K562 (cell line): Measurements from ENCODE around the gene SLC25A42. TPM values are rescaled to one million over a fixed set of nuclear protein-coding genes. Genes with fewer than 3 reads are reported as not detected.

ENCODE experiments used
- ELF4 ChIP-seq: fragments of 450-650 bp; formaldehyde crosslinking; IDR thresholded peaks from 2 replicates; pipeline ENCODE4 v1.4.0; 2022; ENCODE audit warnings: missing genetic modification characterization
- GTF2F1 ChIP-seq: IDR thresholded peaks from 2 replicates; pipeline ENCODE4 v1.6.1; 2011; ENCODE audit warnings: low read depth, low read length, improper control_type of control experiment
- HNRNPL ChIP-seq: fragments of 200-400 bp; formaldehyde crosslinking; IDR thresholded peaks from 2 replicates; pipeline ENCODE4 v1.6.1; 2017; ENCODE audit warnings: low read depth, mild to moderate bottlenecking, low read length
- MTF1 ChIP-seq: fragments of 250-450 bp; sonication (Bioruptor Pico); IDR thresholded peaks from 2 replicates; pipeline ENCODE4 v1.9.0; 2021; ENCODE audit warnings: moderate library complexity, mild to moderate bottlenecking, inconsistent platforms, borderline replicate concordance
- PHF20 ChIP-seq: fragments of 450-650 bp; IDR thresholded peaks from 2 replicates; pipeline ENCODE4 v1.6.1; 2018; ENCODE audit not compliant: partially characterized antibody
- RREB1 ChIP-seq: fragments of 250-450 bp; sonication (Bioruptor Pico); IDR thresholded peaks from 2 replicates; pipeline ENCODE4 v1.4.0; 2020
- SIN3B ChIP-seq: fragments of 450-650 bp; IDR thresholded peaks from 2 replicates; pipeline ENCODE4 v1.6.1; 2017; ENCODE audit warnings: low read depth, mild to moderate bottlenecking, moderate library complexity
- TBP ChIP-seq: optimal IDR thresholded peaks from 2 replicates; pipeline ENCODE3; 2011; ENCODE audit warnings: low read depth, low read length, improper control_type of control experiment
- ZFX ChIP-seq: sonication (generic); formaldehyde crosslinking; IDR thresholded peaks from 2 replicates; pipeline ENCODE4 v1.8.0; 2022; ENCODE audit warnings: mild to moderate bottlenecking, missing genetic modification reagents, moderate library complexity
- ZKSCAN8 ChIP-seq: fragments of 200-800 bp; sonication (Bioruptor generic); IDR thresholded peaks from 2 replicates; pipeline ENCODE4 v1.6.1; 2016; ENCODE audit warnings: missing genetic modification characterization, missing compliant biosample characterization
- ZNF655 ChIP-seq: fragments of 250-450 bp; sonication (Bioruptor Pico); IDR thresholded peaks from 2 replicates; pipeline ENCODE4 v1.5.0; 2021
- polyA plus RNA-seq, 8 experiments: library from polyadenylated mRNA; depleted of rRNA in 4 of 8; stranded (reverse) in 5 of 8; unstranded in 3 of 8; fragments of >200 nt; fragmentation: Nextera tagmentation in 2 of 8; fragmentation: Illumina TruSeq in 1 of 8; extraction: Ambion mirVana in 2 of 8; extraction: Trizol in 1 of 8; gene quantifications; 2 replicates each; pipeline versions ENCODE4 v1.2.1 to v1.2.3, GENCODE V29; 2011 to 2014; ENCODE audit warnings: inconsistent platforms in 1 of 8, missing spikeins in 1 of 8
- total RNA-seq, 7 experiments: library from RNA; depleted of rRNA in 6 of 7; stranded (reverse); fragments of >200 nt in 6 of 7; fragmentation: Illumina TruSeq in 2 of 7; extraction: Trizol in 2 of 7; gene quantifications; 2 replicates each; pipeline versions ENCODE4 v1.2.1 to v1.2.3, GENCODE V29; 2011 to 2021; ENCODE audit warnings: low replicate concordance in 1 of 7
- TF ChIP-seq, protein P1 (sequence below), 3 experiments: IDR thresholded peaks in 2 of 3; conservative IDR thresholded peaks in 1 of 3; 2 replicates each; pipeline ENCODE4 v1.5.1; 2011 to 2012; ENCODE audit warnings: low read length in 3 of 3, mild to moderate bottlenecking in 3 of 3, control low read depth in 2 of 3, improper control_type of control experiment in 1 of 3, inconsistent platforms in 1 of 3, low read depth in 1 of 3, mixed read lengths in 1 of 3, moderate library complexity in 1 of 3; ENCODE audit not compliant: insufficient read depth in 2 of 3
- TF ChIP-seq, protein P2 (sequence below): fragments of 450-650 bp; IDR thresholded peaks from 2 replicates; pipeline ENCODE4 v1.6.1; 2016; ENCODE audit warnings: antibody characterized with exemption

Gene SLC25A42
- total and polyA plus RNA-seq, 9 of the 15 experiments (the other 6 are each of a cell fraction or from before 2014, with no cell fraction given): 0.59 to 32.2 (median 14.1) TPM

GRCh38 chr19:19033426-19034203, 30.2 kb upstream of the SLC25A42 start, which contains the start of the genes ARMC6 and SUGP2 (continued):
- TF ChIP-seq RREB1 (CRISPR knock-in tag) (no peak), ZFX (CRISPR knock-in tag) (peak; percentile 76), HNRNPL (no peak), ELF4 (no peak), PHF20 (peak; percentile 62), SIN3B (peak; percentile 51; the same call in 1 of the 2 replicates), TBP (peak; percentile 46), MTF1 (CRISPR knock-in tag) (no peak), ZKSCAN8 (CRISPR knock-in tag) (no peak), ZNF655 (CRISPR knock-in tag) (no peak), GTF2F1 (no peak)
- TF ChIP-seq, protein P1, sequence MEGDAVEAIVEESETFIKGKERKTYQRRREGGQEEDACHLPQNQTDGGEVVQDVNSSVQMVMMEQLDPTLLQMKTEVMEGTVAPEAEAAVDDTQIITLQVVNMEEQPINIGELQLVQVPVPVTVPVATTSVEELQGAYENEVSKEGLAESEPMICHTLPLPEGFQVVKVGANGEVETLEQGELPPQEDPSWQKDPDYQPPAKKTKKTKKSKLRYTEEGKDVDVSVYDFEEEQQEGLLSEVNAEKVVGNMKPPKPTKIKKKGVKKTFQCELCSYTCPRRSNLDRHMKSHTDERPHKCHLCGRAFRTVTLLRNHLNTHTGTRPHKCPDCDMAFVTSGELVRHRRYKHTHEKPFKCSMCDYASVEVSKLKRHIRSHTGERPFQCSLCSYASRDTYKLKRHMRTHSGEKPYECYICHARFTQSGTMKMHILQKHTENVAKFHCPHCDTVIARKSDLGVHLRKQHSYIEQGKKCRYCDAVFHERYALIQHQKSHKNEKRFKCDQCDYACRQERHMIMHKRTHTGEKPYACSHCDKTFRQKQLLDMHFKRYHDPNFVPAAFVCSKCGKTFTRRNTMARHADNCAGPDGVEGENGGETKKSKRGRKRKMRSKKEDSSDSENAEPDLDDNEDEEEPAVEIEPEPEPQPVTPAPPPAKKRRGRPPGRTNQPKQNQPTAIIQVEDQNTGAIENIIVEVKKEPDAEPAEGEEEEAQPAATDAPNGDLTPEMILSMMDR (IDR thresholded peaks at IDR 0.05 in 2 of 3, conservative IDR thresholded peaks at IDR 0.05 in 1 of 3; ENCODE audit: insufficient read depth in 2 of 3, low read depth in 1 of 3, low read length in 3 of 3): peak in 1 of 3 experiments; percentile 8; a peak in 1 of 6 replicates
- TF ChIP-seq, protein P2, sequence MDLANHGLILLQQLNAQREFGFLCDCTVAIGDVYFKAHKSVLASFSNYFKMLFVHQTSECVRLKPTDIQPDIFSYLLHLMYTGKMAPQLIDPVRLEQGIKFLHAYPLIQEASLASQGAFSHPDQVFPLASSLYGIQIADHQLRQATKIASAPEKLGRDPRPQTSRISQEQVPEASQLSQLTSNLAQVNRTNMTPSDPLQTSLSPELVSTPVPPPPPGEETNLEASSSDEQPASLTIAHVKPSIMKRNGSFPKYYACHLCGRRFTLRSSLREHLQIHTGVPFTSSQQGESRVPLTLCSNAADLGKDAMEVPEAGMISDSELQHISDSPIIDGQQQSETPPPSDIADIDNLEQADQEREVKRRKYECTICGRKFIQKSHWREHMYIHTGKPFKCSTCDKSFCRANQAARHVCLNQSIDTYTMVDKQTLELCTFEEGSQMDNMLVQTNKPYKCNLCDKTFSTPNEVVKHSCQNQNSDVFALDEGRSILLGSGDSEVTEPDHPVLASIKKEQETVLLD: peak; percentile 93
